ENCODE results near the gene PDCD10.

GRCh38 chr3:167728176-167728575 lies 6.5 kb downstream of the PDCD10 start:
- TF ChIP-seq CTCF (IDR thresholded peaks at IDR 0.05) = no peak
- TF ChIP-seq POLR2A (IDR thresholded peaks at IDR 0.05) = no peak

Data from lower leg skin (tissue), 3 donors.